Measurements from ENCODE around the gene SPAG8. TPM values are rescaled to one million over a fixed set of nuclear protein-coding genes. Genes with fewer than 3 reads are reported as not detected.
A peak's percentile ranks its signal among the peaks of the same experiment; 100 is the strongest.

The SPAG8 gene
- total RNA-seq, 4 donors from 2014 or later, result 0.94 TPM; not detected in 3

DNA sequence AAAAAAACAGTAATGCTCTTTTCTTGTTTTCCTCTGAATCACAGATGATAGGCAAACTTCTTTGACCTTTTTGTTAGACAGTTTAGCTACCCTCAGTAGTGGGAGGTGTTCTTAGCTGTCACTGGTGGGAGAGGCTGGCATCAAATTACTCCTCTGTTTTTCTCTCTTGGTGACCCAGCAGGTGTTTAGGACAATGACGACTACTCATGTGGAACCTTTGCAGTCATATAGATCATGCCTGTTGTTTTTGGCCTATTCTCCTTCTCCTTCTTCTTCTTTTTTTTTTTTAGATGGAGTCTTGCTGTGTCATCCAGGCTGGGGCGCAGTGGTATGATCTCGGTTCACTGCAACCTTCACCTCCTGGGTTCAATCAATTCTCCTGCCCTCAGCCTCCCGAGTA is 36.0 kb downstream of the SPAG8 start:
- Histone ChIP-seq H3K36me3 (no peaks in the 10 kb centered on the region), H3K9me3 (no peaks in the 10 kb centered on the region), H3K4me1 (peaks cover 0 to 21% (median under 1%) of the 10 kb centered on the region in 4 donors), H3K27ac (no peak overlapping the region), H3K27me3 (no peaks in the 10 kb centered on the region), H3K4me3 (no peak overlapping the region)
- no peak for DNase-seq
- TF ChIP-seq POLR2A (IDR thresholded peaks at IDR 0.05) (no peak), CTCF (IDR thresholded peaks at IDR 0.05) (no peak)

DNA sequence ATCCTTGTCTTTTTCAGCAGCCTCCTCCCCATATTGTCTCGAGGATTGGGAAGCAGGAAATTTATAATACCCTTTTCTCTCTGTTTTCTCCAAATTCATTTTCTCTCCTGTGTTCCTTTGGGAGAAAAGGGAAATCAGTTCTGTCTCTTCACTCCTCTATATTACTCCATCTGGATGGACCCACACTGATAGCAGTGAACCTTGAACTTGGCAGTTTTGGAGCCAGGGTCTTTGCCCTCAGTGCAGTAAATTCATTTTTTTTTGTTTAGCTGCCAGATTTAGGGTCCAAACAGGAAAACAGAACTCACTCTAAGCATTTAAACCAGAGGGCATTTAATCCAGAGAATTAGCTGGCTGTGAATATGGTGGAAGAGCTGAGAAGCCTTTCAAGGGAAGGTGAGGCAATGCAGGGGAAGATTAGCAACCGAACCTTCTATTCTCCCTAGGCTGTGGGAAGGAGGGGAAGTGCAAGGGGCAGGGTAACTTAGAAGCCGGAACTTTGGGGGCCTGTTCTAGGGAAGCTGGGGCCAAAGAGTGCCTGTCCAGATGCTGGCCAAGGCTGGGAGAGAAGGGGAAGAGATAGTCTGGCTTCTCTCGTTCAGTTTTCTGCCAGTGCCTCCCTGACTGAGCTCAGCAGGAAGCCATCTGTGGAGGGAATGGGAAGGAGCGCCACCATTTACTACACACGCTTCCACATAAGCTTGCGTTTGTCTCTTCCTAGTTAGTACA is 37.0 kb downstream of the SPAG8 start:
- no peaks in the 10 kb centered on the region for H3K9me3 ChIP-seq
- H3K27me3 ChIP-seq, result no peaks in the 10 kb centered on the region
- DNase-seq, result no peak
- H3K36me3 ChIP-seq, result no peaks in the 10 kb centered on the region
- H3K4me3 ChIP-seq, result no peak overlapping the region
- H3K4me1 ChIP-seq, result peaks cover 0 to 31% (median 5%) of the 10 kb centered on the region in 4 donors
- TF ChIP-seq POLR2A (IDR thresholded peaks at IDR 0.05) (no peak), CTCF (IDR thresholded peaks at IDR 0.05) (no peak)
- H3K27ac ChIP-seq, result peak overlapping the region in 1 of 4 donors; percentile 10

DNA sequence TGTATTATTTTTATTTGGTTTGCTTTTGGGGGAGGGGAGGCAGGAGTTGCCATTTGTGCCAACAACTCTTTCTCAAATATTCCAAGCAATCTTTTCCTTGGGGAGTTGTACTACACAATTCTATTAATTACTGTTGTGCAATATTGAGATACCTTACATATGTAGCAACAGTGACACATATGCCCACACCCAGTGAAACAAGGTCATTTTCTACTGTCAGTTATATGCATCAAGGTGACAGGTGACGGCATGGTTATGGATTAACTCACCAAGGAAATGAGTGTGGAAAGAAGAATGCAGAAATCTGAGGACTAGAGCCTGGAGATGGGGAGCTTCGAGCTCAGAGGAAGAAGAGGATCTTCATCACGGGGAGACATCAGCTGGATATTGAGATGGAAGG is 40.1 kb downstream of the SPAG8 start:
- Histone ChIP-seq H3K4me3 (no peak overlapping the region), H3K27me3 (no peaks in the 10 kb centered on the region), H3K27ac (peak overlapping the region in 3 of 4 donors; percentile 38 to 82 (median 70)), H3K4me1 (peaks cover 0 to 33% (median 5%) of the 10 kb centered on the region in 4 donors), H3K9me3 (no peaks in the 10 kb centered on the region), H3K36me3 (no peaks in the 10 kb centered on the region)
- no peak for TF ChIP-seq CTCF (IDR thresholded peaks at IDR 0.05)
- TF ChIP-seq POLR2A (IDR thresholded peaks at IDR 0.05), result no peak
- DNase-seq, result peak in 1 of 3 donors; percentile 71

DNA sequence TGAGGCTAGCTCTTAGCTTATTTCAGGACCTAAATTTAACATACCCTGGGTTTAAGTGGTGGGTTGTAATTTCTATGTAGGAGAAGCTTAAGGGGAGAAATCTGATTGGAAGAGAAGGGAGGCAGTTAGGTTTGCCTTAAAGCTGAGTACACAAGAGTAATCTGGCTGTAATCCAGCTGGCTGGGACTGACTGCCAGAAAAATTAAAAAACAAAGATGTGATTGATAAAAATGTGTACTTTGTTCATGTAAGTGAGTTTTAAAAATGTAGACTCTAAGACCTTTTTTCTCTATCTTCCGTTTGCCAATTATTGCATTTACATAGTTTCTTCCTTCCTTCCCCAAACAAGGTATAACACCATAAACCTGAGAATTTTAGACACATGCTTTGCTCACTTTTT is 40.5 kb downstream of the SPAG8 start:
- TF ChIP-seq POLR2A (IDR thresholded peaks at IDR 0.05), result no peak
- no peak for TF ChIP-seq CTCF (IDR thresholded peaks at IDR 0.05)
- H3K36me3 ChIP-seq, result no peaks in the 10 kb centered on the region
- peaks cover 0 to 33% (median 5%) of the 10 kb centered on the region in 4 donors for H3K4me1 ChIP-seq
- no peaks in the 10 kb centered on the region for H3K9me3 ChIP-seq
- no peak for DNase-seq
- H3K27me3 ChIP-seq, result no peaks in the 10 kb centered on the region
- H3K27ac ChIP-seq, result peak overlapping the region in 3 of 4 donors; percentile 38 to 82 (median 70)
- H3K4me3 ChIP-seq, result no peak overlapping the region

GRCh38 chr9:35771075-35771433 is 41.0 kb downstream of the SPAG8 start:
- Histone ChIP-seq H3K4me1 (peaks cover 0 to 33% (median 5%) of the 10 kb centered on the region in 4 donors), H3K27ac (peak overlapping the region in 3 of 4 donors; percentile 38 to 82 (median 70)), H3K4me3 (no peak overlapping the region), H3K36me3 (no peaks in the 10 kb centered on the region), H3K9me3 (no peaks in the 10 kb centered on the region), H3K27me3 (no peaks in the 10 kb centered on the region)
- DNase-seq, result no peak
- TF ChIP-seq CTCF (IDR thresholded peaks at IDR 0.05) (no peak), POLR2A (IDR thresholded peaks at IDR 0.05) (no peak)

All from Peyer's patch (tissue), 4 donors.